Measurements from ENCODE around the gene PWWP2B. TPM values are rescaled to one million over a fixed set of nuclear protein-coding genes. Genes with fewer than 3 reads are reported as not detected.

Gene PWWP2B
- total and polyA plus RNA-seq, 7 donors = 7.7 to 50.8 (median 10.2) TPM

GRCh38 chr10:132449811-132450181, 52.8 kb downstream of the PWWP2B start:
- TF ChIP-seq POLR2AphosphoS5 (IDR thresholded peaks at IDR 0.05) (no peak), POLR2A (IDR thresholded peaks at IDR 0.05) (no peak), CTCF (IDR thresholded peaks at IDR 0.05) (no peak), EP300 (IDR thresholded peaks at IDR 0.05) (no peak)
- 58 to 73% methylated on average over 10 to 11 of the region's 11 CpGs for WGBS, 2 donors
- Histone ChIP-seq H3K4me3 (no peak overlapping the region), H3K4me1 (peaks cover 0 to 38% (median 36%) of the 10 kb centered on the region in 4 donors), H3K27me3 (no peaks in the 10 kb centered on the region), H3K27ac (peak overlapping the region; percentile 43 to 73 (median 66)), H3K9me3 (no peaks in the 10 kb centered on the region), H3K36me3 (no peaks in the 10 kb centered on the region)
- no peak for DNase-seq
- intact Hi-C loops (cut with DNase I) = loop anchor here (5.0 to 10.0 kb wide), 2 partner anchors 227 to 335 kb away; partner anchors contain the start of gene NKX6-2

- no peak overlapping the region for H3K27ac ChIP-seq
- no peaks in the 10 kb centered on the region for H3K9me3 ChIP-seq
- DNase-seq = no peak
- no peak overlapping the region for H3K4me3 ChIP-seq
- H3K36me3 ChIP-seq = no peaks in the 10 kb centered on the region
- TF ChIP-seq POLR2AphosphoS5 (IDR thresholded peaks at IDR 0.05) (no peak), POLR2A (IDR thresholded peaks at IDR 0.05) (no peak), EP300 (IDR thresholded peaks at IDR 0.05) (no peak), CTCF (IDR thresholded peaks at IDR 0.05) (no peak)
- peaks cover 0 to 38% (median 36%) of the 10 kb centered on the region in 4 donors for H3K4me1 ChIP-seq
- 83 to 88% methylated on average over 9 of the region's 9 CpGs for WGBS, 2 donors
- H3K27me3 ChIP-seq = no peaks in the 10 kb centered on the region
- intact Hi-C loops (cut with DNase I) = loop anchor here (5.0 to 10.0 kb wide), 2 partner anchors 228 to 334 kb away; partner anchors contain the start of gene NKX6-2
Observed at GRCh38 chr10:132450466-132450824, 53.4 kb downstream of the PWWP2B start.

GRCh38 chr10:132450825-132451505, 54.0 kb downstream of the PWWP2B start:
- no peak for DNase-seq
- H3K36me3 ChIP-seq = no peaks in the 10 kb centered on the region
- no peak overlapping the region for H3K4me3 ChIP-seq
- 79 to 84% methylated on average over 11 of the region's 11 CpGs for WGBS, 2 donors
- peaks cover 0 to 38% (median 36%) of the 10 kb centered on the region in 4 donors for H3K4me1 ChIP-seq
- TF ChIP-seq EP300 (IDR thresholded peaks at IDR 0.05) (no peak), POLR2A (IDR thresholded peaks at IDR 0.05) (no peak), CTCF (IDR thresholded peaks at IDR 0.05) (no peak), POLR2AphosphoS5 (IDR thresholded peaks at IDR 0.05) (no peak)
- no peaks in the 10 kb centered on the region for H3K9me3 ChIP-seq
- intact Hi-C loops (cut with DNase I) = loop anchor here (5.0 to 10.0 kb wide), 2 partner anchors 229 to 334 kb away; partner anchors contain the start of gene NKX6-2
- H3K27ac ChIP-seq = no peak overlapping the region
- H3K27me3 ChIP-seq = no peaks in the 10 kb centered on the region

DNA sequence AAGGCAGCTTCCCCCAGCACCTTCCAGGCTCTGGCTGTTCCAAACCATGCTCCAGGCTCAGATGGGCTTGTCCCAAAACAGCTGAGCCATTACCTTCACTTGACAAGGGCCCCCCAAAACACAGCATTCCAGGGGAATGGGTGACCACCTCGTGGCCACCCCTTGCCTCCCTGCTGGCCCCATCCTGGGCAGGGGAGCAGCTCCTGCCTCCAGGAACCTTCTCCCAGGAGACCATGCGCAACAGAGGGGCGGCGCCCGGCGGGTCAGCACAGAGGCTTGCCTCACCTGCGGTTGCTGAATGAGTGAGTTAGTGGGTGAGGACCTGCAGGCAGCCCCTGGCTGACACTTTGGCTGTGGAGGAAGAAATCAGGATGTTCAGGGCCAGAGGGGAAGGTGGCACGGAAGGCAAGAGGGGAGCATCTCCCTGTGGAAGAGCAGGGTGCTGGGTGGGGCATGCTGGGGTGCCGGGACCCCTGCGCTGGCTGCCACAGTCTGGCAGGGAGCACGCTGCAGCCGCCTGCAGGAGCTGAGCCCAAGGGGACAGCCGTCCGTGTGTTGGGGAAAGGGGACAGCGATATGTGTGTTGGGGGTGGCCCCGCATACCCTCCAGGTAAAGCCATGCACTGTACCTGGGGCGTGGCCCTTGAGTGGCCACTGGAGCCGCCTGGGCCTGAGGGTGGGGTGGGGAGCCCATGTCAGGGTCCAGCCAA, 54.7 kb downstream of the PWWP2B start:
- WGBS, 2 donors = 40 to 75% methylated on average over 18 of the region's 18 CpGs
- H3K4me1 ChIP-seq = peaks cover 0 to 33% (median 33%) of the 10 kb centered on the region in 4 donors
- H3K27ac ChIP-seq = peak overlapping the region in 2 of 4 donors; percentile 10 to 63

More for the DNA sequence above, 54.7 kb downstream of the PWWP2B start:
- no peak for TF ChIP-seq POLR2A (IDR thresholded peaks at IDR 0.05)
- no peak for TF ChIP-seq CTCF (IDR thresholded peaks at IDR 0.05)
- no peak for TF ChIP-seq POLR2AphosphoS5 (IDR thresholded peaks at IDR 0.05)
- no peak for TF ChIP-seq EP300 (IDR thresholded peaks at IDR 0.05)
- Histone ChIP-seq H3K36me3 (no peaks in the 10 kb centered on the region), H3K9me3 (no peaks in the 10 kb centered on the region), H3K27me3 (no peaks in the 10 kb centered on the region), H3K4me3 (no peak overlapping the region)
- DNase-seq = no peak
- intact Hi-C loops (cut with DNase I) = loop anchor here (2.0 to 10.0 kb wide), 3 partner anchors 55 to 333 kb away; partner anchors contain the start of genes NKX6-2 and PWWP2B

Data from sigmoid colon (tissue), 7 donors.